ENCODE results near the gene LUC7L2. TPM values are rescaled to one million over a fixed set of nuclear protein-coding genes. Genes with fewer than 3 reads are reported as not detected.

LUC7L2 gene
- total RNA-seq, 1 donor from 2014 or later = 45.2 TPM

GRCh38 chr7:139370943-139371313 lies 11.2 kb downstream of the LUC7L2 start:
- Histone ChIP-seq H3K4me1 (peaks cover 100% of the 10 kb centered on the region), H3K9me3 (replicated peaks) (no peaks in the 10 kb centered on the region), H3K27ac (replicated peaks) (no peak overlapping the region), H3K4me3 (no peak overlapping the region), H3K27me3 (ENCODE audit: low read depth) (no peaks in the 10 kb centered on the region), H3K36me3 (peaks cover 12% of the 10 kb centered on the region)
- intact Hi-C loops (cut with micrococcal nuclease) = no loop called here
- no peak for DNase-seq
- no peak for TF ChIP-seq CTCF (IDR thresholded peaks at IDR 0.05; ENCODE audit: borderline replicate concordance)

- intact Hi-C loops (cut with micrococcal nuclease) = no loop called here
- Histone ChIP-seq H3K27ac (replicated peaks) (no peak overlapping the region), H3K36me3 (peaks cover 42% of the 10 kb centered on the region)
Observed at GRCh38 chr7:139374246-139374645, 14.6 kb downstream of the LUC7L2 start.

GRCh38 chr7:139382439-139382838 lies 22.7 kb downstream of the LUC7L2 start:
- Histone ChIP-seq H3K36me3 (peaks cover 68% of the 10 kb centered on the region), H3K9me3 (replicated peaks) (no peaks in the 10 kb centered on the region), H3K4me3 (no peak overlapping the region), H3K4me1 (peaks cover 6% of the 10 kb centered on the region), H3K27me3 (ENCODE audit: low read depth) (no peaks in the 10 kb centered on the region), H3K27ac (replicated peaks) (no peak overlapping the region)
- DNase-seq = no peak
- no peak for TF ChIP-seq CTCF (IDR thresholded peaks at IDR 0.05; ENCODE audit: borderline replicate concordance)
- intact Hi-C loops (cut with micrococcal nuclease) = no loop called here

More at GRCh38 chr7:139374246-139374645, 14.6 kb downstream of the LUC7L2 start:
- H3K9me3 ChIP-seq (replicated peaks) = no peaks in the 10 kb centered on the region
- TF ChIP-seq CTCF (IDR thresholded peaks at IDR 0.05; ENCODE audit: borderline replicate concordance) = no peak
- peaks cover 68% of the 10 kb centered on the region for H3K4me1 ChIP-seq
- H3K27me3 ChIP-seq (ENCODE audit: low read depth) = no peaks in the 10 kb centered on the region
- H3K4me3 ChIP-seq = no peak overlapping the region
- no peak for DNase-seq

- Histone ChIP-seq H3K9me3 (replicated peaks) (no peaks in the 10 kb centered on the region), H3K27me3 (ENCODE audit: low read depth) (no peaks in the 10 kb centered on the region), H3K36me3 (peaks cover 50% of the 10 kb centered on the region), H3K27ac (replicated peaks) (no peak overlapping the region), H3K4me1 (peaks cover 6% of the 10 kb centered on the region), H3K4me3 (no peak overlapping the region)
- no peak for DNase-seq
- intact Hi-C loops (cut with micrococcal nuclease) = no loop called here
- TF ChIP-seq CTCF (IDR thresholded peaks at IDR 0.05; ENCODE audit: borderline replicate concordance) = no peak
Observed at GRCh38 chr7:139384611-139385010, 24.9 kb downstream of the LUC7L2 start.

GRCh38 chr7:139387594-139387993 lies 27.9 kb downstream of the LUC7L2 start:
- no peaks in the 10 kb centered on the region for H3K9me3 ChIP-seq (replicated peaks)
- H3K36me3 ChIP-seq = peaks cover 52% of the 10 kb centered on the region
- no peak for DNase-seq
- H3K4me1 ChIP-seq = peaks cover 7% of the 10 kb centered on the region
- no peak for TF ChIP-seq CTCF (IDR thresholded peaks at IDR 0.05; ENCODE audit: borderline replicate concordance)
- H3K27me3 ChIP-seq (ENCODE audit: low read depth) = no peaks in the 10 kb centered on the region
- H3K4me3 ChIP-seq = no peak overlapping the region
- intact Hi-C loops (cut with micrococcal nuclease) = no loop called here
- no peak overlapping the region for H3K27ac ChIP-seq (replicated peaks)

GRCh38 chr7:139389091-139389490 lies 29.4 kb downstream of the LUC7L2 start:
- intact Hi-C loops (cut with micrococcal nuclease) = no loop called here
- Histone ChIP-seq H3K27me3 (ENCODE audit: low read depth) (no peaks in the 10 kb centered on the region), H3K9me3 (replicated peaks) (no peaks in the 10 kb centered on the region), H3K4me1 (peaks cover 12% of the 10 kb centered on the region), H3K36me3 (peaks cover 40% of the 10 kb centered on the region), H3K4me3 (no peak overlapping the region), H3K27ac (replicated peaks) (no peak overlapping the region)
- DNase-seq = no peak
- TF ChIP-seq CTCF (IDR thresholded peaks at IDR 0.05; ENCODE audit: borderline replicate concordance) = no peak
